BE2C (cell line): ENCODE results near the gene SMPX. TPM values are rescaled to one million over a fixed set of nuclear protein-coding genes. Genes with fewer than 3 reads are reported as not detected.

ENCODE experiments used
- DNase-seq: peaks from one replicate; pipeline ENCODE4 v3.0.0-alpha.2; 2020
- H3K27me3 ChIP-seq: fragments of 250-450 bp; sonication (Bioruptor Pico); 2 replicates; pipeline ENCODE4 v1.5.1; 2020; ENCODE audit warnings: mild to moderate bottlenecking
- H3K36me3 ChIP-seq: fragments of 250-450 bp; sonication (Bioruptor Pico); 2 replicates; pipeline ENCODE4 v1.5.1; 2020; ENCODE audit warnings: mild to moderate bottlenecking
- H3K4me1 ChIP-seq: fragments of 250-450 bp; sonication (Bioruptor Pico); 2 replicates; pipeline ENCODE4 v1.5.1; 2020
- H3K4me3 ChIP-seq: 2 replicates; pipeline ENCODE4 v1.5.1; 2011; ENCODE audit warnings: low read depth, low read length
- H3K9me3 ChIP-seq: fragments of 250-450 bp; sonication (Bioruptor Pico); 2 replicates; pipeline ENCODE4 v1.5.1; 2020
- CTCF ChIP-seq: IDR thresholded peaks from 2 replicates; pipeline ENCODE4 v1.5.1; 2012; ENCODE audit warnings: mild to moderate bottlenecking, low read depth, low read length
- polyA plus RNA-seq: library from polyadenylated mRNA; unstranded; fragments of >200 nt; gene quantifications from one replicate; pipeline ENCODE4 v1.2.1, GENCODE V29; 2012; ENCODE audit warnings: low read depth, missing spikeins; ENCODE audit not compliant: insufficient read length, insufficient read depth

SMPX gene
- polyA plus RNA-seq, result not detected

GRCh38 chrX:21757960-21758359, at the start of gene SMPX:
Gene SMPX, minus strand, starts transcription at chrX:21758116. Its CDS starts 3,826 bp downstream, at chrX:21754290.
- H3K27me3 ChIP-seq, result no peaks in the 10 kb centered on the region
- no peak within 1 kb of the TSS for H3K4me3 ChIP-seq
- H3K9me3 ChIP-seq, result no peaks in the 10 kb centered on the region
- DNase-seq, result no peak
- H3K4me1 ChIP-seq, result no peaks in the 10 kb centered on the region
- TF ChIP-seq CTCF, result no peak
- H3K36me3 ChIP-seq, result no peaks in the 10 kb centered on the region

- Histone ChIP-seq H3K4me3 (no peak overlapping the region), H3K36me3 (no peaks in the 10 kb centered on the region), H3K9me3 (no peaks in the 10 kb centered on the region), H3K27me3 (no peaks in the 10 kb centered on the region), H3K4me1 (no peaks in the 10 kb centered on the region)
- DNase-seq, result no peak
- no peak for TF ChIP-seq CTCF
Measured at GRCh38 chrX:21806691-21807090, 48.8 kb upstream of the SMPX start.

- H3K36me3 ChIP-seq, result no peaks in the 10 kb centered on the region
- DNase-seq, result no peak
- no peaks in the 10 kb centered on the region for H3K9me3 ChIP-seq
- no peak overlapping the region for H3K4me3 ChIP-seq
- H3K27me3 ChIP-seq, result no peaks in the 10 kb centered on the region
- H3K4me1 ChIP-seq, result no peaks in the 10 kb centered on the region
- no peak for TF ChIP-seq CTCF
Measured at GRCh38 chrX:21802839-21803238, 44.9 kb upstream of the SMPX start.

- no peak overlapping the region for H3K4me3 ChIP-seq
- TF ChIP-seq CTCF, result no peak
- H3K4me1 ChIP-seq, result no peaks in the 10 kb centered on the region
- no peaks in the 10 kb centered on the region for H3K36me3 ChIP-seq
- H3K27me3 ChIP-seq, result no peaks in the 10 kb centered on the region
- no peaks in the 10 kb centered on the region for H3K9me3 ChIP-seq
- DNase-seq, result no peak
Measured at GRCh38 chrX:21802054-21802670, 44.2 kb upstream of the SMPX start.

- no peaks in the 10 kb centered on the region for H3K27me3 ChIP-seq
- H3K4me1 ChIP-seq, result no peaks in the 10 kb centered on the region
- DNase-seq, result no peak
- H3K36me3 ChIP-seq, result no peaks in the 10 kb centered on the region
- H3K4me3 ChIP-seq, result no peak overlapping the region
- no peaks in the 10 kb centered on the region for H3K9me3 ChIP-seq
- no peak for TF ChIP-seq CTCF
Measured at GRCh38 chrX:21800344-21800770, 42.4 kb upstream of the SMPX start.

GRCh38 chrX:21799767-21800166, 41.9 kb upstream of the SMPX start:
- no peak for TF ChIP-seq CTCF
- Histone ChIP-seq H3K9me3 (no peaks in the 10 kb centered on the region), H3K36me3 (no peaks in the 10 kb centered on the region), H3K4me1 (no peaks in the 10 kb centered on the region), H3K27me3 (no peaks in the 10 kb centered on the region), H3K4me3 (no peak overlapping the region)
- no peak for DNase-seq
